Neural cell (in vitro differentiated cells): ENCODE data around the gene MACROD1.

Experiments
- CTCF ChIP-seq: fragments of 450-650 bp; IDR thresholded peaks from 2 replicates; pipeline ENCODE4 v1.5.1; 2014; ENCODE audit warnings: antibody characterized with exemption, mild to moderate bottlenecking, moderate library complexity; ENCODE audit not compliant: poor library complexity, severe bottlenecking
- EZH2 ChIP-seq: fragments of 200-600, 300-800 bp; shearing (Covaris generic), sonication (generic); IDR thresholded peaks from 2 replicates; pipeline ENCODE4 v1.6.1; 2014; ENCODE audit warnings: antibody characterized with exemption, low read length, borderline replicate concordance, mild to moderate bottlenecking; ENCODE audit not compliant: insufficient read depth, poor library complexity, severe bottlenecking
- REST ChIP-seq: IDR thresholded peaks from 2 replicates; pipeline ENCODE4 v1.6.1; 2012; ENCODE audit warnings: borderline replicate concordance

- TF ChIP-seq CTCF: no peak
- no peak for TF ChIP-seq REST
- no peak for TF ChIP-seq EZH2
Measured at GRCh38 chr11:64089027-64089360, 76.9 kb downstream of the MACROD1 start.
